Neural cell (in vitro differentiated cells): ENCODE data around the gene KIFC3. TPM values are rescaled to one million over a fixed set of nuclear protein-coding genes. Genes with fewer than 3 reads are reported as not detected.

Source experiments
- H2AFZ ChIP-seq: fragments of 200-600, 300-800 bp; sonication (generic), shearing (Covaris generic); 2 replicates; pipeline ENCODE4 v1.6.0; 2014; ENCODE audit warnings: low read depth, mild to moderate bottlenecking, antibody characterized with exemption, low read length, moderate library complexity
- H3F3A ChIP-seq: fragments of 200-600 bp; shearing (Covaris generic); 2 replicates; pipeline ENCODE4 v1.6.1; 2016; ENCODE audit warnings: mild to moderate bottlenecking, moderate library complexity, mixed read lengths, antibody characterized with exemption, low read length; ENCODE audit not compliant: insufficient read depth, poor library complexity, severe bottlenecking
- H3K27ac ChIP-seq: fragments of 200-600, 300-800 bp; sonication (generic), shearing (Covaris generic); 2 replicates; pipeline ENCODE4 v1.5.1; 2014; ENCODE audit warnings: mild to moderate bottlenecking, low read length, moderate library complexity
- H3K27me3 ChIP-seq: fragments of 300-800, 200-600 bp; sonication (generic), shearing (Covaris generic); 2 replicates; pipeline ENCODE4 v1.6.0; 2014; ENCODE audit warnings: mild to moderate bottlenecking, low read depth, low read length, moderate library complexity; ENCODE audit not compliant: insufficient read depth
- H3K36me3 ChIP-seq: fragments of 300-800, 200-600 bp; sonication (generic), shearing (Covaris generic); 2 replicates; pipeline ENCODE4 v1.5.1; 2014; ENCODE audit warnings: mild to moderate bottlenecking, antibody characterized with exemption, low read length, moderate library complexity; ENCODE audit not compliant: insufficient read depth
- H3K4me2 ChIP-seq: fragments of 300-800, 200-600 bp; sonication (generic), shearing (Covaris generic); 2 replicates; pipeline ENCODE4 v1.6.0; 2014; ENCODE audit warnings: mild to moderate bottlenecking, low read length
- H3K4me3 ChIP-seq: fragments of 300-800, 200-600 bp; sonication (generic), shearing (Covaris generic); 2 replicates; pipeline ENCODE4 v1.5.1; 2014; ENCODE audit warnings: mild to moderate bottlenecking, low read length, moderate library complexity
- H3K79me2 ChIP-seq: fragments of 200-600 bp; shearing (Covaris generic); replicated peaks from 2 replicates; pipeline ENCODE4 v1.6.0; 2014; ENCODE audit warnings: mild to moderate bottlenecking, low read length, moderate library complexity; ENCODE audit not compliant: insufficient read depth
- H3K9ac ChIP-seq: fragments of 300-800, 200-600 bp; sonication (generic), shearing (Covaris generic); 2 replicates; pipeline ENCODE4 v1.6.1; 2016; ENCODE audit warnings: mild to moderate bottlenecking, low read length, mixed read lengths
- H3K9me2 ChIP-seq: fragments of 200-600 bp; shearing (Covaris generic); 2 replicates; pipeline ENCODE4 v1.6.1; 2016; ENCODE audit warnings: mild to moderate bottlenecking, low read length, mixed read lengths; ENCODE audit not compliant: insufficient read depth
- H3K9me3 ChIP-seq: fragments of 200-600, 300-800 bp; sonication (generic), shearing (Covaris generic); 2 replicates; pipeline ENCODE4 v1.6.1; 2016; ENCODE audit warnings: mild to moderate bottlenecking, mixed run types, low read length, moderate library complexity, mixed read lengths
- H4K20me1 ChIP-seq: fragments of 200-600 bp; shearing (Covaris generic); 2 replicates; pipeline ENCODE4 v1.6.1; 2016; ENCODE audit warnings: mild to moderate bottlenecking, mixed run types; ENCODE audit not compliant: insufficient read depth
- EP300 ChIP-seq: fragments of 450-650 bp; conservative IDR thresholded peaks from 2 replicates; pipeline ENCODE4 v1.6.1; 2014; ENCODE audit warnings: antibody characterized with exemption, mild to moderate bottlenecking, moderate library complexity; ENCODE audit not compliant: poor library complexity, severe bottlenecking
- EZH2 ChIP-seq: fragments of 200-600, 300-800 bp; shearing (Covaris generic), sonication (generic); IDR thresholded peaks from 2 replicates; pipeline ENCODE4 v1.6.1; 2014; ENCODE audit warnings: antibody characterized with exemption, low read length, borderline replicate concordance, mild to moderate bottlenecking; ENCODE audit not compliant: insufficient read depth, poor library complexity, severe bottlenecking
- MXI1 ChIP-seq: fragments of 450-650 bp; conservative IDR thresholded peaks from 2 replicates; pipeline ENCODE4 v1.6.1; 2014; ENCODE audit warnings: antibody characterized with exemption, mild to moderate bottlenecking; ENCODE audit not compliant: poor library complexity, severe bottlenecking
- POLR2AphosphoS5 ChIP-seq: IDR thresholded peaks from 2 replicates; pipeline ENCODE4 v1.6.1; 2012
- RAD21 ChIP-seq: fragments of 450-650 bp; conservative IDR thresholded peaks from 2 replicates; pipeline ENCODE4 v1.6.1; 2014; ENCODE audit warnings: antibody characterized with exemption, mild to moderate bottlenecking, moderate library complexity
- SMC3 ChIP-seq: fragments of 450-650 bp; conservative IDR thresholded peaks from 2 replicates; pipeline ENCODE4 v1.6.1; 2014; ENCODE audit warnings: antibody characterized with exemption, mild to moderate bottlenecking, moderate library complexity; ENCODE audit not compliant: poor library complexity
- TAF1 ChIP-seq: IDR thresholded peaks from 2 replicates; pipeline ENCODE4 v1.6.1; 2012; ENCODE audit warnings: low read depth
- polyA plus RNA-seq: library from polyadenylated mRNA; depleted of rRNA; stranded (reverse); fragments of >200 nt; gene quantifications from 2 replicates; pipeline ENCODE4 v1.2.3, GENCODE V29; 2014
- TF ChIP-seq, protein P1 (sequence below): fragments of 450-650 bp; IDR thresholded peaks from 2 replicates; pipeline ENCODE4 v1.5.1; 2014; ENCODE audit warnings: antibody characterized with exemption, mild to moderate bottlenecking, moderate library complexity; ENCODE audit not compliant: poor library complexity, severe bottlenecking
- TF ChIP-seq, protein P2 (sequence below): IDR thresholded peaks from 2 replicates; pipeline ENCODE4 v1.6.1; 2012; ENCODE audit warnings: borderline replicate concordance

The KIFC3 gene
- polyA plus RNA-seq, 1 donor from 2014 or later: 29.7 TPM

DNA sequence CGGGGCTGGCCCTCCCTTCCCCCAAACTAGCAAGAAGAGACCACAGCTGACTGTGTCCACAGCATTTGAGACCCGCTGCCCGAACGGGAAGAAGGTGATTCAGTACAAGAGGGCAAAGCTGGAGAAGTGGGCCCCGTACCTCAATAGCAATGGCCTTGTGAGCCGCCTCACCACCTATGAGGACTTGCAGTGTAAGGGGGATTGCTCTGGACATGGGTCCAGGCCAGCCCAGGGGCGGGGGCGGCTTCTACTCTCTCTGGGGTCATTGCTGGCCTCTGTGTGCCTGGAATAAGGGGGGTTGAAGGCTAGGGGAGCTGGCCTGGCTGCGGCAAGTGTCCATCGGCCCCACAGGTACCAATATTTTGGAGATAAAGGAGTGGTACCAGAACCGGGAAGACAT is 79.6 kb downstream of the KIFC3 start:
- TF ChIP-seq, protein P1, sequence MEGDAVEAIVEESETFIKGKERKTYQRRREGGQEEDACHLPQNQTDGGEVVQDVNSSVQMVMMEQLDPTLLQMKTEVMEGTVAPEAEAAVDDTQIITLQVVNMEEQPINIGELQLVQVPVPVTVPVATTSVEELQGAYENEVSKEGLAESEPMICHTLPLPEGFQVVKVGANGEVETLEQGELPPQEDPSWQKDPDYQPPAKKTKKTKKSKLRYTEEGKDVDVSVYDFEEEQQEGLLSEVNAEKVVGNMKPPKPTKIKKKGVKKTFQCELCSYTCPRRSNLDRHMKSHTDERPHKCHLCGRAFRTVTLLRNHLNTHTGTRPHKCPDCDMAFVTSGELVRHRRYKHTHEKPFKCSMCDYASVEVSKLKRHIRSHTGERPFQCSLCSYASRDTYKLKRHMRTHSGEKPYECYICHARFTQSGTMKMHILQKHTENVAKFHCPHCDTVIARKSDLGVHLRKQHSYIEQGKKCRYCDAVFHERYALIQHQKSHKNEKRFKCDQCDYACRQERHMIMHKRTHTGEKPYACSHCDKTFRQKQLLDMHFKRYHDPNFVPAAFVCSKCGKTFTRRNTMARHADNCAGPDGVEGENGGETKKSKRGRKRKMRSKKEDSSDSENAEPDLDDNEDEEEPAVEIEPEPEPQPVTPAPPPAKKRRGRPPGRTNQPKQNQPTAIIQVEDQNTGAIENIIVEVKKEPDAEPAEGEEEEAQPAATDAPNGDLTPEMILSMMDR: no peak
- TF ChIP-seq, protein P2, sequence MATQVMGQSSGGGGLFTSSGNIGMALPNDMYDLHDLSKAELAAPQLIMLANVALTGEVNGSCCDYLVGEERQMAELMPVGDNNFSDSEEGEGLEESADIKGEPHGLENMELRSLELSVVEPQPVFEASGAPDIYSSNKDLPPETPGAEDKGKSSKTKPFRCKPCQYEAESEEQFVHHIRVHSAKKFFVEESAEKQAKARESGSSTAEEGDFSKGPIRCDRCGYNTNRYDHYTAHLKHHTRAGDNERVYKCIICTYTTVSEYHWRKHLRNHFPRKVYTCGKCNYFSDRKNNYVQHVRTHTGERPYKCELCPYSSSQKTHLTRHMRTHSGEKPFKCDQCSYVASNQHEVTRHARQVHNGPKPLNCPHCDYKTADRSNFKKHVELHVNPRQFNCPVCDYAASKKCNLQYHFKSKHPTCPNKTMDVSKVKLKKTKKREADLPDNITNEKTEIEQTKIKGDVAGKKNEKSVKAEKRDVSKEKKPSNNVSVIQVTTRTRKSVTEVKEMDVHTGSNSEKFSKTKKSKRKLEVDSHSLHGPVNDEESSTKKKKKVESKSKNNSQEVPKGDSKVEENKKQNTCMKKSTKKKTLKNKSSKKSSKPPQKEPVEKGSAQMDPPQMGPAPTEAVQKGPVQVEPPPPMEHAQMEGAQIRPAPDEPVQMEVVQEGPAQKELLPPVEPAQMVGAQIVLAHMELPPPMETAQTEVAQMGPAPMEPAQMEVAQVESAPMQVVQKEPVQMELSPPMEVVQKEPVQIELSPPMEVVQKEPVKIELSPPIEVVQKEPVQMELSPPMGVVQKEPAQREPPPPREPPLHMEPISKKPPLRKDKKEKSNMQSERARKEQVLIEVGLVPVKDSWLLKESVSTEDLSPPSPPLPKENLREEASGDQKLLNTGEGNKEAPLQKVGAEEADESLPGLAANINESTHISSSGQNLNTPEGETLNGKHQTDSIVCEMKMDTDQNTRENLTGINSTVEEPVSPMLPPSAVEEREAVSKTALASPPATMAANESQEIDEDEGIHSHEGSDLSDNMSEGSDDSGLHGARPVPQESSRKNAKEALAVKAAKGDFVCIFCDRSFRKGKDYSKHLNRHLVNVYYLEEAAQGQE: no peak
- TF ChIP-seq POLR2AphosphoS5 (no peak), EZH2 (no peak), RAD21 (no peak), TAF1 (no peak), EP300 (no peak), MXI1 (no peak), SMC3 (no peak)
- Histone ChIP-seq H3F3A (no peaks in the 10 kb centered on the region), H2AFZ (no peak overlapping the region), H3K4me3 (no peak overlapping the region), H3K9me3 (no peaks in the 10 kb centered on the region), H3K9me2 (no peaks in the 10 kb centered on the region), H3K79me2 (no peaks in the 10 kb centered on the region), H3K27me3 (no peaks in the 10 kb centered on the region), H4K20me1 (no peaks in the 10 kb centered on the region), H3K9ac (no peak overlapping the region), H3K4me2 (no peak overlapping the region), H3K27ac (no peak overlapping the region), H3K36me3 (no peaks in the 10 kb centered on the region)

DNA sequence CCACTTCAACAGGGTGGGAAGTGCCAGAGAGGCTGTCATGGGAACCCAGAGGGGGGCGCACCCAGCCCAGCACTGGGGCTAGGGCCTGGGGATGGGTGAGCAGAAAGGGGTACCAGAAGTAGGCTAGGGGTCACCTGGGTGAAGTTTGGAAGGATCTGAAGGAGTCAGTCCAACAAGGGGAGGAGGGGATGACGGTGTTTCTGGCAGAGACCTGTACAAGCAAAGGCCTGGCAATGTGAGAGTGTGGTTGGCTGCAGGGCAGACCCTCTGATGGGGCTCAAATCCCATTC is 80.1 kb downstream of the KIFC3 start:
- TF ChIP-seq POLR2AphosphoS5 (no peak), EZH2 (no peak), RAD21 (no peak), SMC3 (no peak), TAF1 (no peak), EP300 (no peak), MXI1 (no peak)
- TF ChIP-seq, protein P1: no peak
- TF ChIP-seq, protein P2: no peak
- no peak overlapping the region for H2AFZ ChIP-seq
- no peaks in the 10 kb centered on the region for H3K27me3 ChIP-seq
- H3K4me2 ChIP-seq: no peak overlapping the region
- no peaks in the 10 kb centered on the region for H3K9me3 ChIP-seq
- no peak overlapping the region for H3K27ac ChIP-seq
- no peaks in the 10 kb centered on the region for H3K9me2 ChIP-seq
- H3K79me2 ChIP-seq: no peaks in the 10 kb centered on the region
- no peak overlapping the region for H3K4me3 ChIP-seq
- H4K20me1 ChIP-seq: no peaks in the 10 kb centered on the region
- H3F3A ChIP-seq: no peaks in the 10 kb centered on the region
- no peak overlapping the region for H3K9ac ChIP-seq
- H3K36me3 ChIP-seq: no peaks in the 10 kb centered on the region
